Kasumi-1 (cell line): Measurements from ENCODE around the gene SLC35F3.

Source experiments
- DNase-seq, 2 experiments: peaks; one replicate each; lab custom pipeline; 2025; lab: John Stamatoyannopoulos, UW

SLC35F3 gene

GRCh38 chr1:234253732-234254131 is 349.3 kb downstream of the SLC35F3 start:
- peak; percentile 27 to 47 for DNase-seq

DNA sequence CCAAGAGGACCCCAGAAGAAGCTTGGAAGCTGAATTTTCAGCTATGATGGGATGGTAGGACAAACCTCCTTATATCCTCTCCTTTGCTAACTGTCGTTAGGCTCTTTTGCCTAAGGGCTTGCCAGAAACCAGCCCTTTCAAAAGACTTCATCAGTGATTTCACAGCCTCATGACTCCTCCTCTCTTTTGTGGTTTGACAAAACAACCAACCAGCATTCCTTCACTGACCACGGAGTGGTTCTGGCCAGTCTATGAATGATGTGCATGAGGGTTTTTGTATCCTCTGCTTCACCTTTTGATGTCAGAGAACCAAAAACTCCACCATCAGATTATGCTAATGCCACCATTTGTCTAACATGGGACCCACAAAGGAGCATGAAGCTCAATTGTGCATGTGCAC is 351.9 kb downstream of the SLC35F3 start:
- no peak for DNase-seq

DNA sequence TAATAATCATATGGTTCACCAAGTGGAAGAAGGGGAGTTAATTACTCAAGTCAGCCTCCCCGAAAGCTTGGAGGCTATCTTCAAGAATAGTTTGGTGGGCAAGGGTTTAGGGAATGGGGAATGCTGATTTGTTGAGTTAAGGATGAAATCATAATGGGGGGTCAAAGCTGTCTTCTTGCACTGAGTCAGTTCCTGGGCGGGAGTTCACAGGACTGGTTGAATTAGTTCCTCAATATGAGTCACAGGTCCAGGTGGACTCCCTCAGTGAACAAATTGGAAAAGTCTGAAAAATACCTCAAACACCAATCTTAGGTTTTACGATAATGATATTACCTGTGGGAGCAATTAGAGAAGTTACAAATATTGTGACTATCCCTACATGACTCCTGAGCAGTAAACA is 353.6 kb downstream of the SLC35F3 start:
- no peak for DNase-seq

- peak; percentile 21 to 50 for DNase-seq
Measured at GRCh38 chr1:234260578-234260977, 356.1 kb downstream of the SLC35F3 start.

- no peak for DNase-seq
Measured at GRCh38 chr1:234261545-234261944, 357.1 kb downstream of the SLC35F3 start.

- DNase-seq, result no peak
Measured at GRCh38 chr1:234262007-234262753, 357.7 kb downstream of the SLC35F3 start.

GRCh38 chr1:234262754-234263105 is 358.3 kb downstream of the SLC35F3 start:
- no peak for DNase-seq

DNA sequence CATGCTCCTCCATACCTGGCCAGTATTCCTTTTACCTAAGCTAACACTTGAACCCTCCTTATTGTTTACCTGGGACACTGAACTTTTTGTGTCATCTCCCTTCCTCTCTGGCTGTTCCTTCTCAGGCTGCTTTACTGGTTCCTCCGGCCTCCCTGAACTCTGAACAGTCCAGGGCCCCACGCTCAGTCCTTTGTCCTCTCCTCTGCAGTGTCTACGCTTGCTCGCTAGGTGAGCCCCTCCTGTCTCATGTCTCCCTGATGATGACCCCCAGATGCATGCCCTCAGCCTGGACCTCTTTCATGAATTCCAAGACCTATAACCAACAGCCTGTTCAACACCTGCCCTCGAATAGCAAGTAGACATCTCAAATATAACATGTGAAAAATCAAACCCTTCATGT is 360.4 kb downstream of the SLC35F3 start:
- DNase-seq, result no peak

GRCh38 chr1:234265321-234265720 is 360.8 kb downstream of the SLC35F3 start:
- DNase-seq, result no peak

DNA sequence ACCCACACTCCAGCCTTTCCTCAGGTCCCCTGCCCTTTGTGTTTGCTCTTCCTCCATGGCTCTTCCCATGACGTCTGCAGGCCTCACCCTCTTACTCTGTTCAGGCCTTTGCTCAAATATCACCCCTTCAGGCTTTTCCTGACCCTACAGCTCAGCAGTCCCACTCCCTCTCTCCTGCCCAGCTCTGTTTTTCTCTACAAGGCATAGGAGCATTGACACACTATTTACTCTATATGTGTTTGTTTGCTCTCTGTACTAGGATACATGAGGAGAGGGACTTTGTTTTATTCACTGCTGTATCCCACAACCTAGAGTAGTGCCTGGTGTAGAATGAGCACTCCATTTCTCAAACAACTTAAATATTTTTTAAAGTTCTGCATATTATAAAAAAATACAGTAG is 361.4 kb downstream of the SLC35F3 start:
- DNase-seq, result no peak

GRCh38 chr1:234270093-234270492 is 365.6 kb downstream of the SLC35F3 start:
- DNase-seq, result no peak

GRCh38 chr1:234270581-234271242 is 366.2 kb downstream of the SLC35F3 start:
- no peak for DNase-seq

GRCh38 chr1:234271243-234271606 is 366.7 kb downstream of the SLC35F3 start:
- no peak for DNase-seq

DNA sequence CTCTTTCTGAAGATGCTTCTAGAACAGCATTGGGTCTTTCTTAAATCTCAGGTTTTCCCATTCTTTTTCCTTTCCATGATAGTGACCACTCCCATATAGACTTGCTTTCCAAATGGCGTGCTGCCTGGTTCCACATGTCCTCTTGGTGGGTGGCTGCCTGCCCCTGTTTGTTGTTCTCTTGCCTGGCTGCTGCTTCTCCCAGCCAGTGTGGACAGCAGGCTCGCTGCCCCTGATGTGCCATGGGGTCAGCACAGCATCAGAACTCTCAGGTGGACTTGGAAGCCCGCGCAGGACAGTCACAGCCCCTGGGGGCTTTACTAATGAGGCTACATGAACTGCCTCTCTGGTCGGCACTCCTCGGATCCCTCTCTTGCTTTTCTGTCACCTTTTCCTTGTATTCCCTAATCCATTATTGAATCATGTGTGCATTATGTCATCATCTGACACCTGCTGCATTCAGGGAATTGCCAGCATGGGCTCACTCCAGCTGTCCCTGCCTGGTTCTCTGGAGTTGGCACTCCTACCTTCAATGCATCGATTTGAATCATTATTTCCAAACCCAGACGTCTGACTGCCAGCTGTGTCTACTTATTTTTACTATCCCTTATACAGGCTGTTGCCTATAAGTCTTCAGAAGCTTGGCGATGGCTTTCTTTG is 368.3 kb downstream of the SLC35F3 start:
- DNase-seq, result no peak

DNA sequence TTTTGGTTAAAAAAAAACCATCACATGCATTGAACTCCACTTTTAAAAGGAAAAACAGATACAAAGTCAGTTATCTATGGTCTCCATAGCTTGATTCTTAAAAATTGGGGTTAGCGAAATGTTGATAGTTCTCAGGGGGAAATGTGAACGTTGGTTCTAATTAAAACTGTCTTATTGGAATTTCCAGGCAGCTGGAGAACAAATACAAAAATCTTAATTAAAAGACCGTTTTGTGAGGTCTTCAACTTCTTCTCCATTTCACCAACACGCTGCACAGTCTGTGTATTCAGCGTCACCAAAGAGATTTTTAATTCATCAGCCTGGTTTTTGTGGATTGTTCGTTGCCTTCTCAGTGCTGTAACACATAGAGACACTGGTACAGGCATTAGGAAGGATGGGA is 369.5 kb downstream of the SLC35F3 start:
- DNase-seq, result no peak

DNA sequence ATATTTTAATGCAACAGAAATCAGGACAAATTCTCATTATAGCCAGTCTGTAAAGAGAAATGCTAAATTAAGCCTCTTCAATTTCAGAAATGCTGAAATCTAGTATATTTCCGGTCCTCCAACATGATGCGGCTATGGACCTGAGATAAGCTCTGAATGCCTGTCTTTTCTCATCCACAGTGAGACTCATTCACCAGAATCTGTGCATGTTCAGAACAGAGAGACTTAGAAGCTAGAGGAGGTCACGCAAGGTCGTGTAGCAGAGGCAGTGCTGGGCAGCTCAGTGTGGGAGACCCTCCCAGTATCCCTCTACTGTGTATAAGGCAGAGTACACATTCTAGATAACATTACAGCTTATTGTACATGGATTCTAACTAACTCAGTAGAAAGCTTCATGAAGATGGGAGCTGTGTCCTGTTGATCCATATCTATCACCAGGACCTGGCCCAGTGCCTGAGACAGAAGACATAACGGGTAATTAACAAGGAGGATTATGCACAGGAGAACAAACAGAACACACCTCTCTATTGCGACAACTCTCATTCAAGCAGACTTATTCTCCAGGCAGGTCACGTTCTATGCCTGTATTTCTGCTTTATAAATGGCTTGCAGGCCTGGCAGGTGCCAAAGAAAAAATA is 371.8 kb downstream of the SLC35F3 start:
- DNase-seq, result no peak

DNA sequence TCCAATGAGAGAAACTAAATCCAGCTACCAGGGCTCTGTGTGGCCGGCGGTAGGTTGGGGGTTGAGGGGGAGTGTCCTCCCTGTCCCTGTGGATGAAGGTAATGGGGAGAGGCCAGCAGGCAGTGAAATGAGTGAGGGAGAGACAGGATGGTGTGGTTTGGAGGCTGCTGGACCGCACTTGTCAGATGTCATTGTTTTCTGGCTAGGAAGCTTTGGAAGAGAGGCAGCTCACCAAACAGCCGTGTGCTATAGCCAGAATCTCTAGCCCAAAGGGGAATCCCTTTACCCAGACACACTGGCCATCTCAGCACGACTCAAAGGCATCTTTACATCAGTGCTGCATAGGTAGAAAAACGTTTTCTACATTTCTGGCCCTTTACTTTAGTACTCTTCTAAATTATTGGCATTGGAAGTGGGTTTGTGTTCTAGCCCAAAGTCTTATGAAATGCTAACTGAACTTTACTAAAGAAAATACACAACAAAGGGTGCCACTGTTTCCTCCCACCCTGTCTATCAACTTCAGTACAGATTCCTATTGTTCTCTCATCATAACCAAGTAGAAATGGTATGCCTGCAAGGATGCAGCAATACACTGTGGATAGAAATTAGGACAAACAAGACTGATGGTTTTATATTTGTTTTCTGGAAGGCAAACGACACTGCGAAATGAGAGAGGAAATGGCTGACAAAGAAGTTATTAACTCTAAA is 372.8 kb downstream of the SLC35F3 start:
- no peak for DNase-seq

DNA sequence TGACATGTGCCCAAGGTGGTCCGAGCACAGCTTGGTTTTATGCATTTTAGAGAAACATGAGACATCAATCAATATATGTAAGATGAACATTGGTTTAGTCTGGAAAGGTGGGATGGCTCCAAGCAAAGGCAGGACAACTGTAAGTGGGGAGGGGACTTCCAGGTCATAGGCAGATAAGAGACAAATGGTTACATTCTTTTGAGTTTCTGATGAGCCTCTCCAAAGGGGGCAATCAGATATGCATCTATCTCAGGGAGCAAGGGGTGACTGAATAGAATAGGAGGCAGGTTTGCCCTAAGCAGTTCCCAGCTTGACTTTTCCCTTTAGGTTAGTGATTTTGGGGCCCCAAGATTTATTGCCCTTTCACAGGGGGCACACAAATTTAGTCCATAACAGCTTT is 374.5 kb downstream of the SLC35F3 start:
- DNase-seq, result no peak

GRCh38 chr1:234280500-234280899 is 376.0 kb downstream of the SLC35F3 start:
- no peak for DNase-seq

DNA sequence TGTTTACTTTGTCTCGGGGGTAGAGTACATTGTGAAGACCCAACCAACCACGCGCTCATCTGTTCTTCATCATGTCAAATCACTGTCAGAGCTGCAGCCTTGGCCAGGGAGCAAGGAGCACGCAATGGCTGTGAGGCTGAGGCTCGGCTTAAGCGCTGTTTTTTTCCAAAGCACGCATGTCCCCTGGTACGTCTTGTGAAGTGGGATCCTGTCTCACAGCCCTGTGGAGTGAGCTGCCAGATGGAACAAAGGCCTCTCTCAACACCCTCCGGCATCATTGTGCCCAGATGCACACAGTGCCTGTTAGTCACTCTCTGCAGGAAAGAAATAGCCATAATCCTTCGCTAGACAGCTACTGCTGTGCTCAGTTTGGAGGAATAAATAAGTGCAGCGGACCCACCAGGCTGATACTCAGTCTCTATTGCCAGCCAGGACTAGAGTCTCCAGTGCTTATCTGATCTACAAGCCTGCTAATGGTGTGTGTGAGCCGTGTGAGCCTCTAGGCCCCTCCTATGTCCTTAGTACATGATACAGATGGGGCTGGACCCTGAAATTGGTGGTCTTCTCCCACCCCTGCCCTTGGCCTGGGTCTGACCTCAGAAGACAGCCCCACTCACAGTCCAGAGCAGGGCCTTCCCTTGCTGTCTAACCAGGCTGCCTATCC is 377.5 kb downstream of the SLC35F3 start:
- no peak for DNase-seq

- DNase-seq, result no peak
Measured at GRCh38 chr1:234286206-234286605, 381.7 kb downstream of the SLC35F3 start.

GRCh38 chr1:234288946-234289345 is 384.5 kb downstream of the SLC35F3 start:
- DNase-seq, result no peak
